ENCODE results near the gene U2AF2. TPM values are rescaled to one million over a fixed set of nuclear protein-coding genes. Genes with fewer than 3 reads are reported as not detected.

Gene U2AF2
- total and polyA plus RNA-seq, 2 of the 8 experiments (the other 6 are each of a cell fraction or from before 2014, with no cell fraction given): 162 to 252 TPM

DNA sequence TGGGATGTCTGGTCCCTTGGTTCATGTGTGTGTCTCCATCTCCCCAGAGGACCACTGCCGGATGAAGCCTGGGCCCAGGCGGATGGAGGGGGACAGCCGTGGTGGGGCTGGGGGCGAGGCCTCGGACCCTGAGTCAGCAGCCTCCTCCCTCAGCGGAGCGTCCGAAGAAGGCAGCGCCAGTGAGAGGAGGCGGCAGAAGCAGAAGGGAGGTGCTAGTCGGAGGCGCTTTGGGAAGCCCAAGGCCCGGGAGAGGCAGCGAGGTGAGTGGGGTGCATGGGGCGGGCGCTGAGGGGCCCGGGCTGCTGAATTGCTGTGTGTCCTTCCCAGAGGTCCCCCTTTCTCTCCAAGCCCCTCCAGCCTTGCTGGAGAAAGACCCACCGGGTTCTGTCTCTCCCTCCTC is 3.6 kb upstream of the U2AF2 start (continued):
- TF ChIP-seq, protein P1, sequence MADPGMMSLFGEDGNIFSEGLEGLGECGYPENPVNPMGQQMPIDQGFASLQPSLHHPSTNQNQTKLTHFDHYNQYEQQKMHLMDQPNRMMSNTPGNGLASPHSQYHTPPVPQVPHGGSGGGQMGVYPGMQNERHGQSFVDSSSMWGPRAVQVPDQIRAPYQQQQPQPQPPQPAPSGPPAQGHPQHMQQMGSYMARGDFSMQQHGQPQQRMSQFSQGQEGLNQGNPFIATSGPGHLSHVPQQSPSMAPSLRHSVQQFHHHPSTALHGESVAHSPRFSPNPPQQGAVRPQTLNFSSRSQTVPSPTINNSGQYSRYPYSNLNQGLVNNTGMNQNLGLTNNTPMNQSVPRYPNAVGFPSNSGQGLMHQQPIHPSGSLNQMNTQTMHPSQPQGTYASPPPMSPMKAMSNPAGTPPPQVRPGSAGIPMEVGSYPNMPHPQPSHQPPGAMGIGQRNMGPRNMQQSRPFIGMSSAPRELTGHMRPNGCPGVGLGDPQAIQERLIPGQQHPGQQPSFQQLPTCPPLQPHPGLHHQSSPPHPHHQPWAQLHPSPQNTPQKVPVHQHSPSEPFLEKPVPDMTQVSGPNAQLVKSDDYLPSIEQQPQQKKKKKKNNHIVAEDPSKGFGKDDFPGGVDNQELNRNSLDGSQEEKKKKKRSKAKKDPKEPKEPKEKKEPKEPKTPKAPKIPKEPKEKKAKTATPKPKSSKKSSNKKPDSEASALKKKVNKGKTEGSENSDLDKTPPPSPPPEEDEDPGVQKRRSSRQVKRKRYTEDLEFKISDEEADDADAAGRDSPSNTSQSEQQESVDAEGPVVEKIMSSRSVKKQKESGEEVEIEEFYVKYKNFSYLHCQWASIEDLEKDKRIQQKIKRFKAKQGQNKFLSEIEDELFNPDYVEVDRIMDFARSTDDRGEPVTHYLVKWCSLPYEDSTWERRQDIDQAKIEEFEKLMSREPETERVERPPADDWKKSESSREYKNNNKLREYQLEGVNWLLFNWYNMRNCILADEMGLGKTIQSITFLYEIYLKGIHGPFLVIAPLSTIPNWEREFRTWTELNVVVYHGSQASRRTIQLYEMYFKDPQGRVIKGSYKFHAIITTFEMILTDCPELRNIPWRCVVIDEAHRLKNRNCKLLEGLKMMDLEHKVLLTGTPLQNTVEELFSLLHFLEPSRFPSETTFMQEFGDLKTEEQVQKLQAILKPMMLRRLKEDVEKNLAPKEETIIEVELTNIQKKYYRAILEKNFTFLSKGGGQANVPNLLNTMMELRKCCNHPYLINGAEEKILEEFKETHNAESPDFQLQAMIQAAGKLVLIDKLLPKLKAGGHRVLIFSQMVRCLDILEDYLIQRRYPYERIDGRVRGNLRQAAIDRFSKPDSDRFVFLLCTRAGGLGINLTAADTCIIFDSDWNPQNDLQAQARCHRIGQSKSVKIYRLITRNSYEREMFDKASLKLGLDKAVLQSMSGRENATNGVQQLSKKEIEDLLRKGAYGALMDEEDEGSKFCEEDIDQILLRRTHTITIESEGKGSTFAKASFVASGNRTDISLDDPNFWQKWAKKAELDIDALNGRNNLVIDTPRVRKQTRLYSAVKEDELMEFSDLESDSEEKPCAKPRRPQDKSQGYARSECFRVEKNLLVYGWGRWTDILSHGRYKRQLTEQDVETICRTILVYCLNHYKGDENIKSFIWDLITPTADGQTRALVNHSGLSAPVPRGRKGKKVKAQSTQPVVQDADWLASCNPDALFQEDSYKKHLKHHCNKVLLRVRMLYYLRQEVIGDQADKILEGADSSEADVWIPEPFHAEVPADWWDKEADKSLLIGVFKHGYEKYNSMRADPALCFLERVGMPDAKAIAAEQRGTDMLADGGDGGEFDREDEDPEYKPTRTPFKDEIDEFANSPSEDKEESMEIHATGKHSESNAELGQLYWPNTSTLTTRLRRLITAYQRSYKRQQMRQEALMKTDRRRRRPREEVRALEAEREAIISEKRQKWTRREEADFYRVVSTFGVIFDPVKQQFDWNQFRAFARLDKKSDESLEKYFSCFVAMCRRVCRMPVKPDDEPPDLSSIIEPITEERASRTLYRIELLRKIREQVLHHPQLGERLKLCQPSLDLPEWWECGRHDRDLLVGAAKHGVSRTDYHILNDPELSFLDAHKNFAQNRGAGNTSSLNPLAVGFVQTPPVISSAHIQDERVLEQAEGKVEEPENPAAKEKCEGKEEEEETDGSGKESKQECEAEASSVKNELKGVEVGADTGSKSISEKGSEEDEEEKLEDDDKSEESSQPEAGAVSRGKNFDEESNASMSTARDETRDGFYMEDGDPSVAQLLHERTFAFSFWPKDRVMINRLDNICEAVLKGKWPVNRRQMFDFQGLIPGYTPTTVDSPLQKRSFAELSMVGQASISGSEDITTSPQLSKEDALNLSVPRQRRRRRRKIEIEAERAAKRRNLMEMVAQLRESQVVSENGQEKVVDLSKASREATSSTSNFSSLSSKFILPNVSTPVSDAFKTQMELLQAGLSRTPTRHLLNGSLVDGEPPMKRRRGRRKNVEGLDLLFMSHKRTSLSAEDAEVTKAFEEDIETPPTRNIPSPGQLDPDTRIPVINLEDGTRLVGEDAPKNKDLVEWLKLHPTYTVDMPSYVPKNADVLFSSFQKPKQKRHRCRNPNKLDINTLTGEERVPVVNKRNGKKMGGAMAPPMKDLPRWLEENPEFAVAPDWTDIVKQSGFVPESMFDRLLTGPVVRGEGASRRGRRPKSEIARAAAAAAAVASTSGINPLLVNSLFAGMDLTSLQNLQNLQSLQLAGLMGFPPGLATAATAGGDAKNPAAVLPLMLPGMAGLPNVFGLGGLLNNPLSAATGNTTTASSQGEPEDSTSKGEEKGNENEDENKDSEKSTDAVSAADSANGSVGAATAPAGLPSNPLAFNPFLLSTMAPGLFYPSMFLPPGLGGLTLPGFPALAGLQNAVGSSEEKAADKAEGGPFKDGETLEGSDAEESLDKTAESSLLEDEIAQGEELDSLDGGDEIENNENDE (IDR thresholded peaks at IDR 0.05; ENCODE audit: insufficient replicate concordance, low read length): no peak
- TF ChIP-seq KDM1A (IDR thresholded peaks at IDR 0.05; ENCODE audit: borderline replicate concordance, low read length) (no peak), HDAC6 (IDR thresholded peaks at IDR 0.05; ENCODE audit: low read depth, low read length) (no peak), JUN (IDR thresholded peaks at IDR 0.05; ENCODE audit: low read depth, low read length) (no peak), CHD2 (IDR thresholded peaks at IDR 0.05; ENCODE audit: low read length) (no peak), POLR2A (IDR thresholded peaks at IDR 0.05; ENCODE audit: control extremely low read depth in 1 of 2, low read depth in 2 of 2, low read length in 2 of 2) (no peak), SUZ12 (IDR thresholded peaks at IDR 0.05; ENCODE audit: low read length) (no peak), FOSL1 (IDR thresholded peaks at IDR 0.05; ENCODE audit: insufficient read depth, low read depth, low read length) (no peak), SIX5 (IDR thresholded peaks at IDR 0.05; ENCODE audit: low read depth, low read length) (no peak), EGR1 (IDR thresholded peaks at IDR 0.05; ENCODE audit: borderline replicate concordance, low read depth, low read length) (no peak), YY1 (IDR thresholded peaks at IDR 0.05; ENCODE audit: low read depth, low read length) (no peak)

All from H1 (cell line).